GM06990 (cell line): ENCODE results near the gene AGBL4.

Experiments
- DNase-seq: peaks from one replicate; pipeline ENCODE4 v3.0.0-alpha.2; 2011; ENCODE audit not compliant: insufficient read length; ENCODE audit errors: extremely low read depth
- H3K27me3 ChIP-seq: replicated peaks from 2 replicates; pipeline ENCODE4 v1.6.0; 2011; ENCODE audit warnings: low read length; ENCODE audit not compliant: control insufficient read depth, insufficient read depth
- H3K36me3 ChIP-seq: 2 replicates; pipeline ENCODE4 v1.5.1; 2011; ENCODE audit warnings: low read length; ENCODE audit not compliant: control insufficient read depth, insufficient read depth
- H3K4me3 ChIP-seq: replicated peaks from 2 replicates; pipeline ENCODE4 v1.5.1; 2011; ENCODE audit warnings: low read depth, mild to moderate bottlenecking, control low read depth, low read length
- TF ChIP-seq, protein P1 (sequence below): IDR thresholded peaks from 2 replicates; pipeline ENCODE4 v1.5.1; 2011; ENCODE audit warnings: low read length, control low read depth, mild to moderate bottlenecking, inconsistent platforms; ENCODE audit not compliant: insufficient read depth, poor library complexity, severe bottlenecking

Gene AGBL4

DNA sequence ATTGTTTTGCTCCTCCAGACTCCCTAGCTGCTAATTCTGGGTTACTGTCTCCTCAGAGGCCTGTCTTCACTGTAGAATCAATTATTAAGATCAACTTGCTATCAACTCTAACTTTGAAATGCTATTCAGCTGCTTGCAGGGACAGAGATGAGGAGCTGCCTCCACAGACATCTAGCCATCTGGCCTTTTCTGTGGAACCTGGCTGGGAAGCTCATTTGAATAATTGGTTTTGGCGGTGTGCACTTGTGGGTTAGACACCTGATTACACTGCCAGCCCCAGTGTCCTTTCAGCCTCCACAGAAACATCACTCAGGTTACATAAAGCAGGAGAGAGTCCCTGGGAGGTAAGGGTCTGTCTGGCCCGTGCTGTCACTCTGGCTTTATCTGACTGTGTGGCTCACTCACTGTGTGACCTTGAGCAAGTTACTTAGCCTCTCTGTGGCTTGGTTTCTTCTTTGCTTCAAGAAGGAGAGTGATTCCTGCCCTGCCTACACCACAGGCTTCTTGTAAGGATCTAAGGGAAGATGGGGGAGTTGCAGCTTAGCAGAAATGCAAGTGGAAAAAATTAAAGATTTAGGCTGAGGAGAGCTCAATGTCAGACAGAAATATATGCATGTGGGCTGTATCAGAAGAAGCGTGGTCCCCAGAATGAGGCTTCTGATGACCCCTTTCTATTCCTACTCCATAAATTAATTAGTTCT is 1378.7 kb downstream of the AGBL4 start:
- TF ChIP-seq, protein P1, sequence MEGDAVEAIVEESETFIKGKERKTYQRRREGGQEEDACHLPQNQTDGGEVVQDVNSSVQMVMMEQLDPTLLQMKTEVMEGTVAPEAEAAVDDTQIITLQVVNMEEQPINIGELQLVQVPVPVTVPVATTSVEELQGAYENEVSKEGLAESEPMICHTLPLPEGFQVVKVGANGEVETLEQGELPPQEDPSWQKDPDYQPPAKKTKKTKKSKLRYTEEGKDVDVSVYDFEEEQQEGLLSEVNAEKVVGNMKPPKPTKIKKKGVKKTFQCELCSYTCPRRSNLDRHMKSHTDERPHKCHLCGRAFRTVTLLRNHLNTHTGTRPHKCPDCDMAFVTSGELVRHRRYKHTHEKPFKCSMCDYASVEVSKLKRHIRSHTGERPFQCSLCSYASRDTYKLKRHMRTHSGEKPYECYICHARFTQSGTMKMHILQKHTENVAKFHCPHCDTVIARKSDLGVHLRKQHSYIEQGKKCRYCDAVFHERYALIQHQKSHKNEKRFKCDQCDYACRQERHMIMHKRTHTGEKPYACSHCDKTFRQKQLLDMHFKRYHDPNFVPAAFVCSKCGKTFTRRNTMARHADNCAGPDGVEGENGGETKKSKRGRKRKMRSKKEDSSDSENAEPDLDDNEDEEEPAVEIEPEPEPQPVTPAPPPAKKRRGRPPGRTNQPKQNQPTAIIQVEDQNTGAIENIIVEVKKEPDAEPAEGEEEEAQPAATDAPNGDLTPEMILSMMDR, result no peak
- Histone ChIP-seq H3K27me3 (no peaks in the 10 kb centered on the region; the same call in none of the 2 replicates), H3K36me3 (no peaks in the 10 kb centered on the region), H3K4me3 (no peak overlapping the region)
- DNase-seq, result no peak

DNA sequence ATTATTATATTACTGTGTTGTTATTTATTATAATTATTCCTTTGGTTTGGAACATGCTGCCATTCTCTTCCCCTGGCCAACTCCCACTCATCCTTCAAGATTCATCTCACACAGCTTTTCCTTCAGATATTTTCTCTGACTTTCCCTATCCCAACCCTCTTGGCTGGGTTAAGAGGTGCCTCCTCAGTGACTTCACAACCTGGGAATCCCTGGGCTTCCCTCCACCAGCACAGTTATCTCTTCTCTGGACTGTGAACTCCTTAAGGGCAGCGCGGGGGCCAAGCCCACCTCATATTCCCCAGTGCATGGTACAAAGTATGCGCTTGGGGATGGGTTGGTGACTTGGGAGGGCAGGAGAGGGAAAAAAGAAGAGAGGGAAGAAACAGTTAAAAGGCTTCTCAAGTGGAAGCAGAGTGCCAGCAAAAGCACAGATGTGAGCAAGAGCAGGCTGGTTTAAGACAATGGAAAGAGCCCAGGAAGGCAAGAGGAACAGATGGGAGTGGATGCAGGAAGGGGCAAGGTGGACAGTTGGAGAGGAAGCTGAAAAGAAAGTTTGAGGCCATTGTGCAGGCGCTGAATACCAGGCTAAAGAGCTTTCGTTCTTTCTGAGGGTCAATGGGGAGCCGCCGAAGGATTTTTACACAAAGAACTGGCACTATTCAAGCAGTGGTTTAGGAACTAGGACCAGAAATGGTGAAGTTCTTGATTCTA is 1379.4 kb downstream of the AGBL4 start:
- TF ChIP-seq, protein P1, result no peak
- Histone ChIP-seq H3K4me3 (no peak overlapping the region), H3K36me3 (no peaks in the 10 kb centered on the region), H3K27me3 (no peaks in the 10 kb centered on the region; the same call in none of the 2 replicates)
- no peak for DNase-seq

DNA sequence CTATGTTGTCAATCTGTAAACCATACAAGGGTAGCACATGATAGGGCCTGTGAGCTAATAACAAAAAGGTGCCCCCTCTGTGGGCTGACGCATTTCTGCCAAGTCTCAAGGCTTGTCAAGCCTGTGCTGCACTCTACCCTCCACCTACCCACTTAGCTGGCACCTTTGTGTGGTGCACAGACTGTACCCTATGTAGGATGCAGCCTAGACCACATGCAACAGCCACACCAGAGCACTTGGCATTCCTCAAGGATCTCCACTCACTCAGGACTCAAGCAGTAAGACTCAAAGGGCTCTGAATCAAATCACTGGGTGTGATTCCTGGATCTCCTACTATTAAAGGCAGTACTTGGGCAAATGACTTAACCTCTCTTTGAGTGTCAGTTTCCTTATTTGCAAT is 1380.6 kb downstream of the AGBL4 start:
- TF ChIP-seq, protein P1, result no peak
- Histone ChIP-seq H3K27me3 (no peaks in the 10 kb centered on the region; the same call in none of the 2 replicates), H3K4me3 (no peak overlapping the region), H3K36me3 (no peaks in the 10 kb centered on the region)
- DNase-seq, result no peak

DNA sequence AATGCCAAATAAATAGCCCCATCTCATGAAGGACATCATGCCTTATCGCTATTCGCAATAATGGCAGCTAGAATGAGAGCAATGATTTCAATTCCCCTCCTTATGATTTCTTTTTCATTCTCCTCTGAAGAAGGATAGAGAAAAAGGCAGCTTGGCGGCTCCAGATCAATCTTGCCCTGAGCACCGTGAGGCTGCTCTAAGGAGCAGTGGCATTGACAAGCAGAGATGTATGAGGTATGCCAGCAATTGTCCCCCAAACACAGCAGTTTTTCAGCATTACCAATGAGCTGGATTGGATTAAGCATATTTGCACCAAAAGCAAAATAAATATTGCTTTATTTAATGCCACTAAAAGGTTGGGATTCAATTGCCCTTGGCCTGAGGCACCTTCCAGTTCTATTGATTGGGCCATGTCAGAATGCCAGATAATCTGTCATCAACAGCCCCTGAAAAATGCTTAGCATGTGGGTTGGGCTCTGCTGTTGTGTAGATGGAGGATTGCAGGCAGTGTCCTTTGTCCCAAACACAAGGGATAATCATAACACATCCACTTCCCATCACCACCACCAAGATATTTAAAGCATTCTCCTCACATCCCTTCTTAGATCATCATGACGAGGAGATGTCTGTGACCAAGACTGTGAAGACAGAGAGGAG is 1382.8 kb downstream of the AGBL4 start:
- H3K4me3 ChIP-seq, result no peak overlapping the region
- no peak for DNase-seq
- H3K36me3 ChIP-seq, result no peaks in the 10 kb centered on the region
- TF ChIP-seq, protein P1, result no peak
- H3K27me3 ChIP-seq, result no peaks in the 10 kb centered on the region; the same call in none of the 2 replicates

DNA sequence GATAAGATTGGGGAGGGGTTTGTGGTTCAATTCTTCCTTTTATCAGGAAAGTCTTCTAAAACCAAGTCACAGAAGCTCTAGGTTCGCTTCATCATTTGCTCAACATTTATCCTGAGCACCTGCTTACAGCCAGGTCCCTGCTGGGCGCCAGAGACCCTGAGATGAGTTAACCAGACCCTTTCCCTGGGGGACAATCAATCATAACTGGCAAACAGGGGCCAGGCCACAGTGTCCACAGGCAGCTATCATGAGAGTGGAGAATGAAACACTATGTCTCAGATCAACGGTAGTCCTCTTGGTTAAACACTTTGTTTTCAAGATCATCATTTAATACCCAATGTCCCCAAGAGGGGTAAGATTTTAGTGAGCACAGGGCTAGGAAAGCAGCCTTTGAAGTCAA is 1393.9 kb downstream of the AGBL4 start:
- TF ChIP-seq, protein P1, result no peak
- no peak for DNase-seq
- H3K36me3 ChIP-seq, result no peaks in the 10 kb centered on the region
- H3K4me3 ChIP-seq, result no peak overlapping the region
- no peaks in the 10 kb centered on the region for H3K27me3 ChIP-seq
